Neural cell (in vitro differentiated cells): ENCODE measurements around the gene NSDHL.

ENCODE experiments used
- EP300 ChIP-seq: fragments of 450-650 bp; conservative IDR thresholded peaks from 2 replicates; pipeline ENCODE4 v1.6.1; 2014; ENCODE audit warnings: antibody characterized with exemption, mild to moderate bottlenecking, moderate library complexity; ENCODE audit not compliant: poor library complexity, severe bottlenecking
- EZH2 ChIP-seq: fragments of 200-600, 300-800 bp; shearing (Covaris generic), sonication (generic); IDR thresholded peaks from 2 replicates; pipeline ENCODE4 v1.6.1; 2014; ENCODE audit warnings: antibody characterized with exemption, low read length, borderline replicate concordance, mild to moderate bottlenecking; ENCODE audit not compliant: insufficient read depth, poor library complexity, severe bottlenecking
- MXI1 ChIP-seq: fragments of 450-650 bp; conservative IDR thresholded peaks from 2 replicates; pipeline ENCODE4 v1.6.1; 2014; ENCODE audit warnings: antibody characterized with exemption, mild to moderate bottlenecking; ENCODE audit not compliant: poor library complexity, severe bottlenecking
- POLR2AphosphoS5 ChIP-seq: IDR thresholded peaks from 2 replicates; pipeline ENCODE4 v1.6.1; 2012
- RAD21 ChIP-seq: fragments of 450-650 bp; conservative IDR thresholded peaks from 2 replicates; pipeline ENCODE4 v1.6.1; 2014; ENCODE audit warnings: antibody characterized with exemption, mild to moderate bottlenecking, moderate library complexity
- SMC3 ChIP-seq: fragments of 450-650 bp; conservative IDR thresholded peaks from 2 replicates; pipeline ENCODE4 v1.6.1; 2014; ENCODE audit warnings: antibody characterized with exemption, mild to moderate bottlenecking, moderate library complexity; ENCODE audit not compliant: poor library complexity
- TAF1 ChIP-seq: IDR thresholded peaks from 2 replicates; pipeline ENCODE4 v1.6.1; 2012; ENCODE audit warnings: low read depth
- TF ChIP-seq, protein P1 (sequence below): fragments of 450-650 bp; IDR thresholded peaks from 2 replicates; pipeline ENCODE4 v1.5.1; 2014; ENCODE audit warnings: antibody characterized with exemption, mild to moderate bottlenecking, moderate library complexity; ENCODE audit not compliant: poor library complexity, severe bottlenecking
- TF ChIP-seq, protein P2 (sequence below): IDR thresholded peaks from 2 replicates; pipeline ENCODE4 v1.6.1; 2012; ENCODE audit warnings: borderline replicate concordance

DNA sequence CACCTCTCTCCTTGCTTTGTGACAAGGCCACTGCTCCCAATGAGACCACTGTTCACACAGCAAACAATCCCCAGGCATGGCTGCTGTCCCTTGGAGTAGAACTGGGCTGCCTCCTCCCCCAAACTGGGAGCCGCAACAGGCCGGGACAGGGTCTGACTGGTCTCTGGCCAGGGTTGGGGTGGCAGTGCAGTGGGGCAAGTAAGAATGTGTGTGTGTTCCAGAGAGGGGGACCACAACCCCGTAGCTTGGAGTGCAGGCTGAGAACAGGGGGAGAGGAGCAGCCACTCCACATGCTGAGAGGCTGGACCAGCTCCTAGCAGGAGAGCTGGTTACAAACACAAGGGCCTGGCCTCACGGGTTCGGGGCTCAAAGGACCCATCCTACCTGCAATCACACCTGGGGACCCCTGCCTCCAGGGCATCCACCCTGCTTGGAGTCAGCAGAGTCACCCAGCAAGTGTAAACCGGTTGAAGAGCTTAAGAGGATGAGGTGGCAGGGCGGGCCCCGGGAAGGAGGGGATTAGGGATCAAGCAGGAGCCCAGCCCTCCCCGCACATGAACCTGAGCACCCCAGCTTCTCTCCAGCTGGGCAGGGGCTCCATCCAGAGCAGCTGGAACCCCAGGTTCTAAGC lies 63.2 kb downstream of the NSDHL start:
- TF ChIP-seq, protein P1, sequence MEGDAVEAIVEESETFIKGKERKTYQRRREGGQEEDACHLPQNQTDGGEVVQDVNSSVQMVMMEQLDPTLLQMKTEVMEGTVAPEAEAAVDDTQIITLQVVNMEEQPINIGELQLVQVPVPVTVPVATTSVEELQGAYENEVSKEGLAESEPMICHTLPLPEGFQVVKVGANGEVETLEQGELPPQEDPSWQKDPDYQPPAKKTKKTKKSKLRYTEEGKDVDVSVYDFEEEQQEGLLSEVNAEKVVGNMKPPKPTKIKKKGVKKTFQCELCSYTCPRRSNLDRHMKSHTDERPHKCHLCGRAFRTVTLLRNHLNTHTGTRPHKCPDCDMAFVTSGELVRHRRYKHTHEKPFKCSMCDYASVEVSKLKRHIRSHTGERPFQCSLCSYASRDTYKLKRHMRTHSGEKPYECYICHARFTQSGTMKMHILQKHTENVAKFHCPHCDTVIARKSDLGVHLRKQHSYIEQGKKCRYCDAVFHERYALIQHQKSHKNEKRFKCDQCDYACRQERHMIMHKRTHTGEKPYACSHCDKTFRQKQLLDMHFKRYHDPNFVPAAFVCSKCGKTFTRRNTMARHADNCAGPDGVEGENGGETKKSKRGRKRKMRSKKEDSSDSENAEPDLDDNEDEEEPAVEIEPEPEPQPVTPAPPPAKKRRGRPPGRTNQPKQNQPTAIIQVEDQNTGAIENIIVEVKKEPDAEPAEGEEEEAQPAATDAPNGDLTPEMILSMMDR: no peak
- TF ChIP-seq EP300 (no peak), POLR2AphosphoS5 (no peak), TAF1 (no peak), EZH2 (no peak), SMC3 (no peak), RAD21 (no peak), MXI1 (no peak)
- TF ChIP-seq, protein P2, sequence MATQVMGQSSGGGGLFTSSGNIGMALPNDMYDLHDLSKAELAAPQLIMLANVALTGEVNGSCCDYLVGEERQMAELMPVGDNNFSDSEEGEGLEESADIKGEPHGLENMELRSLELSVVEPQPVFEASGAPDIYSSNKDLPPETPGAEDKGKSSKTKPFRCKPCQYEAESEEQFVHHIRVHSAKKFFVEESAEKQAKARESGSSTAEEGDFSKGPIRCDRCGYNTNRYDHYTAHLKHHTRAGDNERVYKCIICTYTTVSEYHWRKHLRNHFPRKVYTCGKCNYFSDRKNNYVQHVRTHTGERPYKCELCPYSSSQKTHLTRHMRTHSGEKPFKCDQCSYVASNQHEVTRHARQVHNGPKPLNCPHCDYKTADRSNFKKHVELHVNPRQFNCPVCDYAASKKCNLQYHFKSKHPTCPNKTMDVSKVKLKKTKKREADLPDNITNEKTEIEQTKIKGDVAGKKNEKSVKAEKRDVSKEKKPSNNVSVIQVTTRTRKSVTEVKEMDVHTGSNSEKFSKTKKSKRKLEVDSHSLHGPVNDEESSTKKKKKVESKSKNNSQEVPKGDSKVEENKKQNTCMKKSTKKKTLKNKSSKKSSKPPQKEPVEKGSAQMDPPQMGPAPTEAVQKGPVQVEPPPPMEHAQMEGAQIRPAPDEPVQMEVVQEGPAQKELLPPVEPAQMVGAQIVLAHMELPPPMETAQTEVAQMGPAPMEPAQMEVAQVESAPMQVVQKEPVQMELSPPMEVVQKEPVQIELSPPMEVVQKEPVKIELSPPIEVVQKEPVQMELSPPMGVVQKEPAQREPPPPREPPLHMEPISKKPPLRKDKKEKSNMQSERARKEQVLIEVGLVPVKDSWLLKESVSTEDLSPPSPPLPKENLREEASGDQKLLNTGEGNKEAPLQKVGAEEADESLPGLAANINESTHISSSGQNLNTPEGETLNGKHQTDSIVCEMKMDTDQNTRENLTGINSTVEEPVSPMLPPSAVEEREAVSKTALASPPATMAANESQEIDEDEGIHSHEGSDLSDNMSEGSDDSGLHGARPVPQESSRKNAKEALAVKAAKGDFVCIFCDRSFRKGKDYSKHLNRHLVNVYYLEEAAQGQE: no peak
